OCI-LY3 (cell line): Measurements from ENCODE around the gene KRTAP5-3.
"Not testable (repeated sequence)": the region's sequence is repeated elsewhere in the genome, so short reads cannot be mapped to it uniquely, and the experiment has no call there.

Source experiments
- H2AFZ ChIP-seq: fragments of 200-600, 300-600 bp; shearing (Covaris generic); 2 replicates; pipeline ENCODE4 v1.6.0; 2014; ENCODE audit warnings: antibody characterized with exemption, low read depth, low read length
- H3K27ac ChIP-seq: fragments of 200-600, 300-600 bp; sonication (generic); 2 replicates; pipeline ENCODE4 v1.5.1; 2014; ENCODE audit warnings: mild to moderate bottlenecking, low read length, moderate library complexity, mixed read lengths
- H3K27me3 ChIP-seq: fragments of 200-600, 300-600 bp; sonication (generic); 2 replicates; pipeline ENCODE4 v1.6.1; 2014; ENCODE audit warnings: low read depth, low read length, mixed read lengths
- H3K36me3 ChIP-seq: fragments of 200-600, 300-600 bp; sonication (generic); replicated peaks from 2 replicates; pipeline ENCODE3; 2014; ENCODE audit warnings: low read depth, low read length, mixed read lengths
- H3K4me1 ChIP-seq: fragments of 300-600, 200-600 bp; sonication (generic); 2 replicates; pipeline ENCODE4 v1.6.1; 2014; ENCODE audit warnings: low read length, mixed read lengths
- H3K4me2 ChIP-seq: fragments of 200-600, 300-600 bp; sonication (generic); 2 replicates; pipeline ENCODE4 v1.6.1; 2014; ENCODE audit warnings: low read length, mixed read lengths
- H3K4me3 ChIP-seq: fragments of 300-600, 200-600 bp; sonication (generic); 2 replicates; pipeline ENCODE4 v1.5.1; 2014; ENCODE audit warnings: antibody characterized with exemption, mild to moderate bottlenecking, low read length, moderate library complexity
- H3K79me2 ChIP-seq: fragments of 300-600, 200-600 bp; shearing (Covaris generic); 2 replicates; pipeline ENCODE4 v1.6.1; 2014; ENCODE audit warnings: mild to moderate bottlenecking, low read length, mixed read lengths
- H3K9ac ChIP-seq: fragments of 300-600, 200-600 bp; shearing (Covaris generic); 2 replicates; pipeline ENCODE4 v1.6.0; 2014; ENCODE audit warnings: mild to moderate bottlenecking, low read length, moderate library complexity
- H3K9me3 ChIP-seq: fragments of 200-600, 300-600 bp; shearing (Covaris generic); 2 replicates; pipeline ENCODE4 v1.6.1; 2014; ENCODE audit warnings: low read length, mixed read lengths; ENCODE audit not compliant: insufficient read depth
- H4K20me1 ChIP-seq: fragments of 200-600, 300-600 bp; sonication (generic); 2 replicates; pipeline ENCODE4 v1.6.1; 2016; ENCODE audit warnings: low read length, mixed read lengths; ENCODE audit not compliant: insufficient read depth
- EZH2phosphoT487 ChIP-seq: fragments of 200-600 bp; shearing (Covaris generic); IDR thresholded peaks from 2 replicates; pipeline ENCODE4 v1.6.1; 2018; ENCODE audit warnings: antibody characterized with exemption, mixed run types, low read depth
- TF ChIP-seq, protein P1 (sequence below): fragments of 200-600, 300-600 bp; sonication (generic); IDR thresholded peaks from 2 replicates; pipeline ENCODE4 v1.5.1; 2014; ENCODE audit warnings: antibody characterized with exemption, low read length, low read depth

KRTAP5-3 gene

DNA sequence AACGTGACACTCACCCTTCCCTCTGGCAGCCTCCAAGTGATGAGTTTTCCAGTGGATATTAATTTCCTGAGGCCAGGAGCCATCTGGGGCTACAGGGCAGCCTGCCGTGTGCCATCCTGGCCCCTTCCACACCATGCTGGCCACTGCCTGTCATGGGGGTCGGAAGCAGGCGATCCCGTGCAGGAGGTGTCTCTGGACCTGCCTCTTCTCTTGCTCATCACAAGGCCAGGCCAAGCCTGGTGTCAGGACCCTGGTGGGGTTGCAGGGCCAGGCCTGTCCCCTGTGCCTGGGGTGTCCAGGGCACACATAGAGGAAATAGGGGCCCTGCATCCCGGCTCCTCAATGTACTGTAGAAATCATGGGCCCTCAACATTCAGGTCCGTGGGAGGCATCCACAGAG lies 3.6 kb downstream of the KRTAP5-3 start:
- no peak overlapping the region for H3K4me2 ChIP-seq
- H2AFZ ChIP-seq = no peak overlapping the region
- H3K4me3 ChIP-seq = no peak overlapping the region
- peaks cover 4% of the 10 kb centered on the region for H3K36me3 ChIP-seq
- no peak overlapping the region for H3K9ac ChIP-seq
- TF ChIP-seq EZH2phosphoT487 = no peak
- TF ChIP-seq, protein P1, sequence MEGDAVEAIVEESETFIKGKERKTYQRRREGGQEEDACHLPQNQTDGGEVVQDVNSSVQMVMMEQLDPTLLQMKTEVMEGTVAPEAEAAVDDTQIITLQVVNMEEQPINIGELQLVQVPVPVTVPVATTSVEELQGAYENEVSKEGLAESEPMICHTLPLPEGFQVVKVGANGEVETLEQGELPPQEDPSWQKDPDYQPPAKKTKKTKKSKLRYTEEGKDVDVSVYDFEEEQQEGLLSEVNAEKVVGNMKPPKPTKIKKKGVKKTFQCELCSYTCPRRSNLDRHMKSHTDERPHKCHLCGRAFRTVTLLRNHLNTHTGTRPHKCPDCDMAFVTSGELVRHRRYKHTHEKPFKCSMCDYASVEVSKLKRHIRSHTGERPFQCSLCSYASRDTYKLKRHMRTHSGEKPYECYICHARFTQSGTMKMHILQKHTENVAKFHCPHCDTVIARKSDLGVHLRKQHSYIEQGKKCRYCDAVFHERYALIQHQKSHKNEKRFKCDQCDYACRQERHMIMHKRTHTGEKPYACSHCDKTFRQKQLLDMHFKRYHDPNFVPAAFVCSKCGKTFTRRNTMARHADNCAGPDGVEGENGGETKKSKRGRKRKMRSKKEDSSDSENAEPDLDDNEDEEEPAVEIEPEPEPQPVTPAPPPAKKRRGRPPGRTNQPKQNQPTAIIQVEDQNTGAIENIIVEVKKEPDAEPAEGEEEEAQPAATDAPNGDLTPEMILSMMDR = no peak
- peaks cover 26% of the 10 kb centered on the region for H3K4me1 ChIP-seq
- no peaks in the 10 kb centered on the region for H3K79me2 ChIP-seq
- peaks cover 66% of the 10 kb centered on the region for H3K27me3 ChIP-seq
- no peaks in the 10 kb centered on the region for H3K9me3 ChIP-seq
- H4K20me1 ChIP-seq = peaks cover 3% of the 10 kb centered on the region; the same call in 1 of the 2 replicates
- H3K27ac ChIP-seq = no peak overlapping the region

DNA sequence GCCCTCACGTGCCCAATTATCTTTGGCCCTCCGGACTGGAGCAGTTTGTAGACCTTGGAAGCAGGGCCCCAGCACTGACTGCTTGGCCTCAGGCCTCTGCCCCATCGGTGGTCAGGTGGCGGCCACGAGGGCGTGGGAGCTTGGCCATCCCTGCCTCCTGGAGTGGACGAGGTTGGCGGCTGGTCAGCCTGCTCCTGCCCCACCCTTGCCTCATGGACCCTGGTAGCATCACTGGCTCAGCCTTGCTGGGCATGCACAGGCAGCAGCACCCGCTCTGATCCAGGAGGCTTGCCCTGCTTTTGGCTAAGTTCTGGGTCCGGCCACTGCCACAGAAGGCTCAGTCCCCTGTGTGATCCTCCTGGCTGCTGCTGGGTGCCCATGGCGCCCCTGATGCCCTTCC lies 4.1 kb downstream of the KRTAP5-3 start:
- Histone ChIP-seq H3K4me1 (peaks cover 26% of the 10 kb centered on the region), H3K9ac (no peak overlapping the region)

DNA sequence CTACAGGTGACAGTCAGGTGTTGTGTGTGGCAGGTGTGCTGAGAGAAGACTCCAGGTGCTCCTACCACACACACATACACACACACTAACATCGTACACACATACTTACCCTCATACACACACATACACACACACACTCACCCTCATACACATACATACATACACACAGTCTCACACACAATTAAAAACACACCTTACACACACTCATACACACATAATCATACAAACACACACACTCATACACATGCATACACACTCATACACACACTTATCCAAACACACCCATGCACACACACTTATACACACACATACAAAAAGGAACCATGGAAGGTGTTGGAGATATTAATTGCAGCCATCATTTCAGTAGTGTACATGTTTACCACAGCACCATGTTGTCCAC lies 4.6 kb downstream of the KRTAP5-3 start:
- peaks cover 26% of the 10 kb centered on the region for H3K4me1 ChIP-seq
- no peak overlapping the region for H3K27ac ChIP-seq
- TF ChIP-seq, protein P1 = no peak
- TF ChIP-seq EZH2phosphoT487 = no peak
- H4K20me1 ChIP-seq = peaks cover 3% of the 10 kb centered on the region; the same call in 1 of the 2 replicates
- H3K9ac ChIP-seq = no peak overlapping the region
- H3K4me3 ChIP-seq = no peak overlapping the region
- H3K27me3 ChIP-seq = peaks cover 77% of the 10 kb centered on the region
- H3K79me2 ChIP-seq = no peaks in the 10 kb centered on the region
- no peak overlapping the region for H2AFZ ChIP-seq
- no peaks in the 10 kb centered on the region for H3K9me3 ChIP-seq
- H3K36me3 ChIP-seq = peaks cover 4% of the 10 kb centered on the region
- H3K4me2 ChIP-seq = no peak overlapping the region

More for the DNA sequence above, 4.1 kb downstream of the KRTAP5-3 start:
- Histone ChIP-seq H4K20me1 (peaks cover 3% of the 10 kb centered on the region; the same call in 1 of the 2 replicates), H3K4me3 (no peak overlapping the region), H3K4me2 (no peak overlapping the region), H3K27ac (no peak overlapping the region), H3K9me3 (no peaks in the 10 kb centered on the region), H3K36me3 (peaks cover 4% of the 10 kb centered on the region), H2AFZ (no peak overlapping the region), H3K79me2 (no peaks in the 10 kb centered on the region), H3K27me3 (peaks cover 71% of the 10 kb centered on the region)
- no peak for TF ChIP-seq EZH2phosphoT487
- TF ChIP-seq, protein P1 = no peak

DNA sequence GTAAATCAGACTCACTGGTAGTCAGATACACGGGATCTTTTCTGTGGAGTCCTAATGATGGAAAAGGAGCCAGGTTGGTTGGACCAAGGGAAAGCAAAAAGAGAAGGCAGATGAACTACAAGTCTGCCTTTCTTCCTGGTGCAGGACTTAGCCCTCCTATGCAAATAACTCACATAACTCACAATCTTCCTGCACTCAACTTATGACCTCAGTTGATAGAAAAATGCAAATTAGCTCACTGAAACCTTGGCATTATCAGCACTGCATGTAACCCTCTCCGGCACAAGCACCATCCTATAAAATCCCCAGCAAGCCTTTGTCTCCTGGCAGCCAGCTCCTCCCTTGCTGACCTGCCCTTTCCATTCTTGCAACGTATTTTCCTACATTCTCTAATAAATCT lies 6.6 kb downstream of the KRTAP5-3 start:
- not testable (repeated sequence) for H3K36me3 ChIP-seq, H3K9ac ChIP-seq, H3K27ac ChIP-seq, H3K79me2 ChIP-seq, H3K9me3 ChIP-seq, H2AFZ ChIP-seq, H4K20me1 ChIP-seq, H3K4me2 ChIP-seq, H3K4me3 ChIP-seq
- Histone ChIP-seq H3K4me1 (peaks cover 25% of the 10 kb centered on the region), H3K27me3 (peaks cover 69% of the 10 kb centered on the region)

DNA sequence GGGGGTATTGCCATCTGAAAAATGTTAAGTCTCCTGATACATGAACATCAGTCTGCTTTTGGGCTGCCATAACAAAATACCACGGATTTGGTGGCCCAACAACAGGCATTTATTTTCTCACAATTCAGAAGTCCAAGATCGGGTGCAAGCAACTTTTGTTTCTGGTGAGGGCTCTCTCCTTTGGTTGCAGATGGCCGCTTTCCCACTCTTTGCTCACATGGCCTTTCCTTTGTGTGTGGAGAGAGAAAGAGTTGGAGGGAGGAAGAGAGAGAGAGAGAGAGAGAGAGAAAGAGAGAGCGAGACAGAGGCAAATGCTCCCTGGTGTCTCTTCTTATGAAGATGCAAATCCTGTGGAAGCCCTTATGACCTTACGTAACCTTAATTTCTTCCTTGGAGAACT lies 7.6 kb downstream of the KRTAP5-3 start:
- Histone ChIP-seq H3K9ac (no peak overlapping the region), H3K27me3 (peaks cover 68% of the 10 kb centered on the region), H3K79me2 (no peaks in the 10 kb centered on the region), H3K27ac (no peak overlapping the region), H4K20me1 (no peaks in the 10 kb centered on the region), H3K9me3 (no peaks in the 10 kb centered on the region), H2AFZ (no peak overlapping the region), H3K4me1 (peaks cover 17% of the 10 kb centered on the region), H3K4me2 (no peak overlapping the region), H3K4me3 (no peak overlapping the region), H3K36me3 (peaks cover 4% of the 10 kb centered on the region)
- TF ChIP-seq EZH2phosphoT487 = no peak
- TF ChIP-seq, protein P1 = no peak
